22Rv1 (cell line): ENCODE results near the gene FAM24B.
"Not testable (repeated sequence)": the region's sequence is repeated elsewhere in the genome, so short reads cannot be mapped to it uniquely, and the experiment has no call there.

Experiments used
- H3K27ac ChIP-seq: fragments of 450-650 bp; 2 replicates; pipeline ENCODE4 v1.5.1; 2017
- CTCF ChIP-seq: fragments of 450-650 bp; IDR thresholded peaks from 2 replicates; pipeline ENCODE4 v1.5.1; 2017; ENCODE audit warnings: mild to moderate bottlenecking
- ZFX ChIP-seq: fragments of 450-650 bp; IDR thresholded peaks from 2 replicates; pipeline ENCODE4 v1.6.1; 2017; ENCODE audit warnings: antibody characterized with exemption, borderline replicate concordance

FAM24B gene

GRCh38 chr10:122864194-122864592 is 15.2 kb downstream of the FAM24B start:
- no peak overlapping the region for H3K27ac ChIP-seq
- TF ChIP-seq CTCF (no peak), ZFX (no peak)

- H3K27ac ChIP-seq = no peak overlapping the region
- no peak for TF ChIP-seq ZFX
- TF ChIP-seq CTCF = no peak
These were observed 15.9 kb downstream of the FAM24B start for GRCh38 chr10:122863216-122864193.

- TF ChIP-seq CTCF (no peak), ZFX (no peak)
- H3K27ac ChIP-seq = no peak overlapping the region
These were observed 17.6 kb downstream of the FAM24B start for GRCh38 chr10:122861711-122862161.

GRCh38 chr10:122859527-122859926 is 19.9 kb downstream of the FAM24B start:
- no peak overlapping the region for H3K27ac ChIP-seq
- TF ChIP-seq CTCF (no peak), ZFX (no peak)

- not testable (repeated sequence) for H3K27ac ChIP-seq
These were observed 21.3 kb downstream of the FAM24B start for GRCh38 chr10:122858042-122858441.

- TF ChIP-seq CTCF = no peak
- no peak for TF ChIP-seq ZFX
- H3K27ac ChIP-seq = no peak overlapping the region
These were observed 22.5 kb downstream of the FAM24B start for GRCh38 chr10:122856902-122857301.

GRCh38 chr10:122855745-122856144 is 23.6 kb downstream of the FAM24B start:
- no peak for TF ChIP-seq ZFX
- no peak for TF ChIP-seq CTCF
- H3K27ac ChIP-seq = no peak overlapping the region
